CD4-positive, alpha-beta T cell treated with Interleukin-15 for 4 hours (primary cell): ENCODE results near the gene SIK2.
A peak's percentile ranks its signal among the peaks of the same experiment; 100 is the strongest.
"Not testable (repeated sequence)": the region's sequence is repeated elsewhere in the genome, so short reads cannot be mapped to it uniquely, and the experiment has no call there.

Experiments used
- DNase-seq: peaks from one replicate; pipeline ENCODE4 v3.0.0-alpha.2; 2020; ENCODE audit warnings: low spot score

SIK2 gene

GRCh38 chr11:111759778-111760407 lies 157.6 kb downstream of the SIK2 start:
- DNase-seq = no peak

GRCh38 chr11:111761036-111761435 lies 158.8 kb downstream of the SIK2 start:
- DNase-seq = no peak

- no peak for DNase-seq
Measured at GRCh38 chr11:111762526-111762925, 160.3 kb downstream of the SIK2 start.

GRCh38 chr11:111762981-111763643 lies 160.9 kb downstream of the SIK2 start:
- DNase-seq = no peak

- DNase-seq = no peak
Measured at GRCh38 chr11:111764621-111765020, 162.4 kb downstream of the SIK2 start.

DNA sequence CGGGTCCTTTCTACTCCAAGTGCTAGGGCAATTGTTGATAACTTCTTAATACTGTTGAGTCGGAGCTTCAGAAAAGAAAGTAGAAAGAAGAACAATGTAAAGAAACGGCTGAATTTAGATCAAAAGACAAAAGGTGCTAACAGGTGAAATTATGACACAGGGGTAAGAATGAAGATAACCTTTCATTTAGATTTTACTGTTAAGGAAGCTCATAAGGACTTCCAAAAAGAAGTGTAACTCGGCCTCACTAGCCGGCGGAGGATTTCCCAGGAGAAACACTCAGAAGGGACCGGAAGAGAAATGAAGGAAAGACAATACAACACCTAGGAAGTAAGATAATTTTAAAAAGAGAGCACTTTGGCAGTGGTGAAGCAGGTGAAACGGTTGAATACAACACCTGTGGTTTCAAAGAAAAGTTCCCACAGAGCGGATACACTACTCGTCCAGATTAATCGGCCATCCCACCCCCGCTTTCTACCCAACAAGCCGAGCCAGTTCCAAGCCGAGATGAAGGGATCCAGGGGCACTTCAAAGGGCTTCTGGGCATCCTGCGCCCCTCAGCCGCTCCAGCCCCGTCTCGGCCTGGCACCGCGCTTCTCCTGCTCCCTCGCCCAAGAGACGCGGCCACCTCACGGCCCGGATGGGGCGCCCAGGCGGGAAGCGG lies 163.2 kb downstream of the SIK2 start:
- DNase-seq = no peak

DNA sequence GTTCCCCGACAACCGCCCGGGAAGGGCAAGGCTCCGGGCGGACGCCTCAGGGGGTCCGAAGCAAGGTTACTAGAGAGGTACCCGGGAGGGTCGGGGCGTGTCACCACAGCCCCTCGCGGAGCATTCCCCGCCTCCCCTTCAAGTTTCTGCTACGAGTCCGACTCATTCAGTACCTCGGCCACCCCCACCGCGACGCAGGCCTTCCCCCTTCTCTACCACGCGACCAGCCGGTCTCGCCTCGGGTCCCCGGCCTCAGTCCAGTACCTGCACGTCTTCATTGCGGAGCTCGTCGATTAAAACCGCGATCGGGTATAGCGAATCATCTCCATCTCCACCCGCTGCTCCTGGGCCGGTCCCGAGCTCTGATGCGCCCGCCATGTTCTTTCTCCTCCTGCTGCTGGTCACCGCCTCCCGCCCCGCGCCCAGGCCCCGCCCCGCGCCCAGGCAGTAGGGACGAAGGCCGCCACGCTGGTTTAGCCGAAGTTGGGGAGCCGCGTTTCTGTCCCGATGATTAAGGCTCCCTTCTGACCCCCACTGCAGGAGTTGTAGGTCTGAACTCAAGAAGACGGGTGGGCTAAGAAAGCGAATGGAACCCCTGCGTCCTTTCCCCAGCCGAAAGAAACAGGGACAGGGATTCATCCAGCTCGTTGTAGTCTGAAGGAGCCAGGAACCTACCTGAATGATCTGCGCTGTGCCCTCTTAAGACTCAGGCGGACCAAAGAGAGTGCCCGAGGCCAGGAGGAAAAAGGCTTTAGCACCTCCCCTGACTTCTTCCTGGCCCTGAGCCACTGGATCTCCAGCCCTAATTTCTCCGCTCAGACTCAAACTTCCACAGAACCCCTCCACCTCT lies 164.0 kb downstream of the SIK2 start, which contains the start of gene PPP2R1B:
Gene PPP2R1B (minus strand): TSS at position 406 of the 850 bp plus-strand sequence. CDS start 28 bp downstream, at position 378.
- peak; percentile 53 for DNase-seq

GRCh38 chr11:111766834-111767142 lies 164.5 kb downstream of the SIK2 start:
- DNase-seq = no peak

GRCh38 chr11:111770581-111771134 lies 168.4 kb downstream of the SIK2 start:
- DNase-seq = no peak

- not testable (repeated sequence) for DNase-seq
Measured at GRCh38 chr11:111771205-111771604, 169.0 kb downstream of the SIK2 start.

GRCh38 chr11:111772535-111772934 lies 170.3 kb downstream of the SIK2 start:
- DNase-seq = no peak

DNA sequence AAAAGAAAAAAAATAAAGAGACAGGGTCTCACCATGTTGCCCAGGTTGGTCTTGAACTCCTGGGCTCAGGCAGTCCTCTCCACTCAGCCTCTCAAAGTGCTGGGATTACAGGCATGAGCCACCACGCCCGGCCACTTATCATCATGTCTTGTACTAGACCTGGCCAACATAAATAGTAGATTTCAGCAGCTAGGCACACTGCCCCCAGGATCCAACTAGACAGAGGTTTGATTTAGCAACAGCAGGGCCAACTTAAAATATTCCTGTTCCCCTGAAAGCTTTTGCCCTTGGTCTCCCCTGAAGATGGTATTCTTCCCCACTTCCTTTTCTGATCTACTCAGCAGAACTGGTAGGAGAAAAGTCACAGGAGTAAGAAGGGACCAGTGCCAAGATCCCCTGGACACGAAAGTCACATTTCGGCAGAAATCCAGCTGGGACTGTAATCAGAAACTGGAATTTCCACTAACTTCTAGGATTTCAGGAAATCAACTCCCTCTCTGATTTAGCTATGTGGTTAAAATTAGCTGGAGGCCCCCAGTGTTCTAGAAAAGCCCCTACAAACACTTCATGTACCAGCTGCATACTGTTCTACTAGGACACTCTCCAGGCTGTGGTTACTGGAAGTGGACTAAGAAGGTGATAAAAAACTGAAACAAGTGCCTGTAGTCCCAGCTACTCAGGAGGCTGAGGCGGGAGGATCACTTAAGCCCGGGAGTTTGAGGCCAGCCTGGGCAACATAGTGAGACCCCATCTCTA lies 172.9 kb downstream of the SIK2 start:
- no peak for DNase-seq

GRCh38 chr11:111776398-111777093 lies 174.3 kb downstream of the SIK2 start:
- no peak for DNase-seq

GRCh38 chr11:111777094-111778046 lies 175.1 kb downstream of the SIK2 start:
- peak; percentile 68 for DNase-seq

- no peak for DNase-seq
Measured at GRCh38 chr11:111778047-111778558, 175.9 kb downstream of the SIK2 start.

GRCh38 chr11:111779118-111779517 lies 176.9 kb downstream of the SIK2 start:
- no peak for DNase-seq
